Mammary epithelial cell (primary cell): Measurements from ENCODE around the gene NCAPG2.

Experiments used
- CTCF ChIP-seq, 2 donors: IDR thresholded peaks in 1 of 2; conservative IDR thresholded peaks in 1 of 2; 2 replicates each; pipeline ENCODE4 v1.5.1; 2011 to 2012; ENCODE audit warnings: inconsistent platforms in 2 of 2, low read length in 2 of 2, mild to moderate bottlenecking in 2 of 2, control low read depth in 1 of 2, low read depth in 1 of 2; ENCODE audit not compliant: insufficient read depth in 1 of 2; ENCODE audit errors: extremely low read depth in 1 of 2
- EZH2 ChIP-seq: IDR thresholded peaks from 2 replicates; pipeline ENCODE4 v1.6.1; 2012; ENCODE audit warnings: low read length, inconsistent platforms, borderline replicate concordance

GRCh38 chr7:158585721-158586498, 118.7 kb downstream of the NCAPG2 start:
- TF ChIP-seq CTCF (conservative IDR thresholded peaks at IDR 0.05 in 1 of 2, IDR thresholded peaks at IDR 0.05 in 1 of 2; ENCODE audit: extremely low read depth in 1 of 2, insufficient read depth in 1 of 2, low read depth in 1 of 2, low read length in 2 of 2) (no peak), EZH2 (no peak)
